H9 (cell line): ENCODE results near the gene GGACT. TPM values are rescaled to one million over a fixed set of nuclear protein-coding genes. Genes with fewer than 3 reads are reported as not detected.

ENCODE experiments used
- DNase-seq: peaks from one replicate; pipeline ENCODE4 v3.0.0-alpha.2; 2017
- H2AFZ ChIP-seq: one replicate; pipeline ENCODE4 v1.6.1; 2013; ENCODE audit warnings: mild to moderate bottlenecking, low read length, control low read depth, moderate library complexity
- H2AK5ac ChIP-seq: 2 replicates; pipeline ENCODE4 v1.6.1; 2013; ENCODE audit warnings: low read length, control low read depth, mixed read lengths; ENCODE audit not compliant: insufficient read length
- H2BK120ac ChIP-seq: one replicate; pipeline ENCODE4 v1.6.1; 2013; ENCODE audit warnings: low read depth, mild to moderate bottlenecking, low read length, control low read depth, inconsistent platforms; ENCODE audit not compliant: poor library complexity, severe bottlenecking
- H2BK12ac ChIP-seq: 2 replicates; pipeline ENCODE4 v1.6.1; 2013; ENCODE audit warnings: low read length, control low read depth, mixed read lengths, low read depth; ENCODE audit not compliant: insufficient read length
- H2BK15ac ChIP-seq: 2 replicates; pipeline ENCODE4 v1.6.1; 2013; ENCODE audit warnings: low read depth, low read length, control low read depth
- H2BK20ac ChIP-seq: one replicate; pipeline ENCODE4 v1.6.1; 2013; ENCODE audit warnings: low read depth, mild to moderate bottlenecking, low read length, control low read depth, inconsistent platforms; ENCODE audit not compliant: poor library complexity, severe bottlenecking
- H2BK5ac ChIP-seq: 2 replicates; pipeline ENCODE4 v1.6.1; 2013; ENCODE audit warnings: low read length, control low read depth, mixed read lengths; ENCODE audit not compliant: insufficient read length
- H3K14ac ChIP-seq: 2 replicates; pipeline ENCODE4 v1.6.1; 2013; ENCODE audit warnings: low read length, control low read depth; ENCODE audit not compliant: insufficient read depth
- H3K18ac ChIP-seq: 2 replicates; pipeline ENCODE4 v1.6.1; 2013; ENCODE audit warnings: low read depth, mild to moderate bottlenecking, mixed read lengths, low read length, control low read depth; ENCODE audit not compliant: insufficient read length
- H3K23ac ChIP-seq: 2 replicates; pipeline ENCODE4 v1.6.1; 2013; ENCODE audit warnings: low read length, control low read depth, mixed read lengths, low read depth; ENCODE audit not compliant: insufficient read length
- H3K23me2 ChIP-seq: 2 replicates; pipeline ENCODE4 v1.6.1; 2013; ENCODE audit warnings: low read depth, mild to moderate bottlenecking, mixed read lengths, low read length, control low read depth; ENCODE audit not compliant: insufficient read length, poor library complexity, severe bottlenecking
- H3K27ac ChIP-seq: 2 replicates; pipeline ENCODE4 v1.5.1; 2013; ENCODE audit warnings: low read length, control low read depth, mixed read lengths, low read depth; ENCODE audit not compliant: insufficient read length
- H3K27me3 ChIP-seq: 2 replicates; pipeline ENCODE4 v1.6.1; 2013; ENCODE audit warnings: low read length, control low read depth, inconsistent platforms; ENCODE audit not compliant: insufficient read depth
- H3K4ac ChIP-seq: 2 replicates; pipeline ENCODE4 v1.6.1; 2013; ENCODE audit warnings: low read depth, mild to moderate bottlenecking, control low read depth, inconsistent platforms, low read length, moderate library complexity
- H3K4me1 ChIP-seq: 2 replicates; pipeline ENCODE4 v1.6.1; 2013; ENCODE audit warnings: low read length, control low read depth, inconsistent platforms; ENCODE audit not compliant: insufficient read depth
- H3K4me2 ChIP-seq: 2 replicates; pipeline ENCODE4 v1.6.1; 2013; ENCODE audit warnings: low read length, control low read depth, mixed read lengths; ENCODE audit not compliant: insufficient read length, insufficient read depth
- H3K56ac ChIP-seq: 2 replicates; pipeline ENCODE4 v1.6.1; 2013; ENCODE audit warnings: low read depth, mild to moderate bottlenecking, mixed read lengths, low read length, control low read depth; ENCODE audit not compliant: insufficient read length
- H3K79me1 ChIP-seq: 2 replicates; pipeline ENCODE4 v1.6.1; 2013; ENCODE audit warnings: low read depth, mild to moderate bottlenecking, moderate library complexity, low read length, control low read depth, inconsistent platforms; ENCODE audit not compliant: insufficient read depth, poor library complexity, severe bottlenecking
- H3K79me2 ChIP-seq: 2 replicates; pipeline ENCODE4 v1.6.1; 2013; ENCODE audit warnings: low read length, control low read depth, inconsistent platforms; ENCODE audit not compliant: insufficient read depth
- H3K9ac ChIP-seq: 2 replicates; pipeline ENCODE4 v1.6.1; 2013; ENCODE audit warnings: low read length, control low read depth, mixed read lengths; ENCODE audit not compliant: insufficient read length; ENCODE audit errors: extremely low read depth
- H3K9me3 ChIP-seq: one replicate; pipeline ENCODE4 v1.6.1; 2013; ENCODE audit warnings: low read depth, low read length, inconsistent platforms; ENCODE audit not compliant: control insufficient read depth
- H3T11ph ChIP-seq: one replicate; pipeline ENCODE4 v1.6.1; 2013; ENCODE audit warnings: mild to moderate bottlenecking, low read length, control low read depth, inconsistent platforms
- H4K20me1 ChIP-seq: one replicate; pipeline ENCODE4 v1.6.1; 2013; ENCODE audit not compliant: control insufficient read depth, insufficient read length, insufficient read depth
- H4K5ac ChIP-seq: 2 replicates; pipeline ENCODE4 v1.6.1; 2013; ENCODE audit warnings: low read depth, mild to moderate bottlenecking, mixed read lengths, low read length, control low read depth; ENCODE audit not compliant: insufficient read length
- H4K8ac ChIP-seq: replicated peaks from 2 replicates; pipeline ENCODE4 v1.6.1; 2013; ENCODE audit warnings: low read length, control low read depth, mixed read lengths, low read depth; ENCODE audit not compliant: insufficient read length
- H4K91ac ChIP-seq: 2 replicates; pipeline ENCODE4 v1.6.1; 2013; ENCODE audit warnings: low read depth, mild to moderate bottlenecking, moderate library complexity, mixed read lengths, low read length, control low read depth; ENCODE audit not compliant: insufficient read length
- H3K27ac Mint-ChIP-seq, 3 experiments: 2 replicates in 2 of 3; 3 replicates in 1 of 3; pipeline ENCODE4 v1.8.0; 2020 to 2021; ENCODE audit warnings: mixed read lengths in 3 of 3, mild to moderate bottlenecking in 1 of 3, moderate library complexity in 1 of 3
- H3K27me3 Mint-ChIP-seq: 2 replicates; pipeline ENCODE4 v1.8.0; 2021; ENCODE audit warnings: low read depth, mild to moderate bottlenecking, moderate library complexity, mixed read lengths
- H3K36me3 Mint-ChIP-seq, 3 experiments: 2 replicates in 2 of 3; 3 replicates in 1 of 3; pipeline ENCODE4 v1.8.0; 2020 to 2021; ENCODE audit warnings: low read depth in 3 of 3, mixed read lengths in 3 of 3; ENCODE audit not compliant: insufficient read depth in 1 of 3
- H3K4me1 Mint-ChIP-seq, 2 experiments: 2 replicates each; pipeline ENCODE4 v1.8.0; 2020; ENCODE audit warnings: mixed read lengths in 2 of 2
- H3K4me3 Mint-ChIP-seq, 2 experiments: 2 replicates in 1 of 2; 3 replicates in 1 of 2; pipeline ENCODE4 v1.8.0; 2020 to 2021; ENCODE audit warnings: mild to moderate bottlenecking in 2 of 2, mixed read lengths in 2 of 2, moderate library complexity in 1 of 2
- H3K9me3 Mint-ChIP-seq, 2 experiments: 2 replicates in 1 of 2; 3 replicates in 1 of 2; pipeline ENCODE4 v1.8.0; 2020; ENCODE audit warnings: mild to moderate bottlenecking in 2 of 2, mixed read lengths in 2 of 2, moderate library complexity in 1 of 2
- WGBS: extraction: QIAGEN DNeasy Blood & Tissue Kit; methylation state at CpG from one replicate; pipeline ENCODE4 v1.1.7; 2013; ENCODE audit warnings: missing lambda C conversion rate, low lambda C conversion rate, mixed read lengths; ENCODE audit not compliant: insufficient read length; ENCODE audit errors: extremely low coverage; 5-methylcytosine and 5-hydroxymethylcytosine counted together
- total RNA-seq: library from RNA; stranded (reverse); gene quantifications from 2 replicates; pipeline ENCODE4 v1.2.1, GENCODE V29; 2021
- TF ChIP-seq, protein P1 (sequence below): fragments of 200-600 bp; sonication (generic); conservative IDR thresholded peaks from 3 replicates; pipeline ENCODE4 v1.8.0; 2021; ENCODE audit warnings: antibody characterized with exemption, mild to moderate bottlenecking

Gene GGACT
- total RNA-seq, 1 experiment from 2014 or later: 1.3 TPM

DNA sequence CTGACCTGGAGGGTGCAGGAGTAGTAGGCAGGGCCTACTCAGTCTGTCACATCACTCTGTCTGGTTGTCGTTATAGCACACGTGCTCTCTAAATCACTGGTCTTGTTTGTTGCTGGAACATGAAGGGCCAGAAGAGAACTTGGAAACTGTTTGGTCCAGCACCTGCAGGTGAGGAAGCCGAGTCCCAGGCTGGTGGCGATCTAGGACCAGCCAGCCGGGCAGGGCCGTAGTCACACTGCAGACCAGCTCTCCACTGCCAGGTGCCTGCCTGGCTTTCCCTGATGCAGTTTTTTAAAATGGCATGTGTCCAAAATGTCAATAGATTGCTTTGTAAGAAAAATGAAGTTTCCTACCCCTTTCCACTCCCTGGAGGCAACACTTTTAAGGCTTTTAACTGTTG, 53.7 kb downstream of the GGACT start:
- no peak overlapping the region for H2BK5ac ChIP-seq
- H3K79me1 ChIP-seq: no peaks in the 10 kb centered on the region
- H4K5ac ChIP-seq: no peak overlapping the region
- no peak overlapping the region for H2BK120ac ChIP-seq
- Mint-ChIP-seq H3K36me3 (peaks cover 0 to 7% (median 3%) of the 10 kb centered on the region in 3 experiments; a peak in 3 of 7 replicates), H3K27ac (peak overlapping the region in 1 of 3 experiments; percentile 70; a peak in 2 of 7 replicates), H3K9me3 (no peaks in the 10 kb centered on the region), H3K27me3 (peaks cover 1% of the 10 kb centered on the region; the same call in 1 of the 2 replicates), H3K4me3 (no peak overlapping the region), H3K4me1 (peaks cover 23 to 27% of the 10 kb centered on the region in 2 experiments)
- no peak overlapping the region for H3K27ac ChIP-seq
- no peak overlapping the region for H2BK20ac ChIP-seq
- no peak overlapping the region for H2AFZ ChIP-seq
- no peak overlapping the region for H2BK15ac ChIP-seq
- H4K20me1 ChIP-seq: peaks cover 2% of the 10 kb centered on the region
- peak overlapping the region; percentile 8; the same call in 1 of the 2 replicates for H3K14ac ChIP-seq
- H3K23ac ChIP-seq: no peak overlapping the region
- H3K23me2 ChIP-seq: no peaks in the 10 kb centered on the region
- H2BK12ac ChIP-seq: no peak overlapping the region
- H2AK5ac ChIP-seq: no peak overlapping the region
- no CpG with 5 or more reads among the region's 6 CpGs for WGBS
- peaks cover 3% of the 10 kb centered on the region; the same call in 1 of the 2 replicates for H3K4me1 ChIP-seq
- no peaks in the 10 kb centered on the region for H3K27me3 ChIP-seq
- no peak overlapping the region for H3K4ac ChIP-seq
- H4K91ac ChIP-seq: no peak overlapping the region
- no peaks in the 10 kb centered on the region for H3K9me3 ChIP-seq
- no peak overlapping the region for H4K8ac ChIP-seq
- no peak overlapping the region for H3T11ph ChIP-seq
- H3K18ac ChIP-seq: no peak overlapping the region
- H3K4me2 ChIP-seq: no peak overlapping the region
- no peaks in the 10 kb centered on the region for H3K79me2 ChIP-seq
- DNase-seq: no peak
- no peak overlapping the region for H3K56ac ChIP-seq
- no peak overlapping the region for H3K9ac ChIP-seq
- TF ChIP-seq, protein P1, sequence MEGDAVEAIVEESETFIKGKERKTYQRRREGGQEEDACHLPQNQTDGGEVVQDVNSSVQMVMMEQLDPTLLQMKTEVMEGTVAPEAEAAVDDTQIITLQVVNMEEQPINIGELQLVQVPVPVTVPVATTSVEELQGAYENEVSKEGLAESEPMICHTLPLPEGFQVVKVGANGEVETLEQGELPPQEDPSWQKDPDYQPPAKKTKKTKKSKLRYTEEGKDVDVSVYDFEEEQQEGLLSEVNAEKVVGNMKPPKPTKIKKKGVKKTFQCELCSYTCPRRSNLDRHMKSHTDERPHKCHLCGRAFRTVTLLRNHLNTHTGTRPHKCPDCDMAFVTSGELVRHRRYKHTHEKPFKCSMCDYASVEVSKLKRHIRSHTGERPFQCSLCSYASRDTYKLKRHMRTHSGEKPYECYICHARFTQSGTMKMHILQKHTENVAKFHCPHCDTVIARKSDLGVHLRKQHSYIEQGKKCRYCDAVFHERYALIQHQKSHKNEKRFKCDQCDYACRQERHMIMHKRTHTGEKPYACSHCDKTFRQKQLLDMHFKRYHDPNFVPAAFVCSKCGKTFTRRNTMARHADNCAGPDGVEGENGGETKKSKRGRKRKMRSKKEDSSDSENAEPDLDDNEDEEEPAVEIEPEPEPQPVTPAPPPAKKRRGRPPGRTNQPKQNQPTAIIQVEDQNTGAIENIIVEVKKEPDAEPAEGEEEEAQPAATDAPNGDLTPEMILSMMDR: no peak
